ENCODE data around the gene KRT26. TPM values are rescaled to one million over a fixed set of nuclear protein-coding genes. Genes with fewer than 3 reads are reported as not detected.
"Not testable (repeated sequence)": the region's sequence is repeated elsewhere in the genome, so short reads cannot be mapped to it uniquely, and the experiment has no call there.

KRT26 gene
- total RNA-seq, 2 experiments from 2014 or later = not detected

DNA sequence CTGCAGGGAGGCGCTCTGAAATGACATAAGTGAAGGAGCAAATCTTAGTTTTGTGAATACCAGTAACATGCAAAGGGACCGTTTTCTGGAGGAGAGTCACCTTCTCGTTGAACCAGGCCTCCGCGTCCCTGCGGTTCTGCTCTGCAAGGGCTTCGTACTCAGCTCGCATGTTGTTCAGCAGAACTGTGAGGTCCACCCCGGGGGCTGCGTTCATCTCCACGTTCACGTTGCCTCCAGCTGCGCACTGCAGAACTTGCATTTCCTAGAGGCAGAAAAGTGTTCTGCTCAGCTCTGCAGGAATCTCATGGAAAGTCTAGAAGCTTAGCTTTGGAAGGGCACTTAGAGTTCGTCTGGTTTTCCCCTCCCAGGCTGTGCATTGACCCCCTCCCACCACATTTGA lies 20.9 kb downstream of the KRT26 start:
- Mint-ChIP-seq H3K27ac (no peak overlapping the region), H3K4me3 (no peak overlapping the region), H3K27me3 (ENCODE audit: low read depth) (peaks cover 18% of the 10 kb centered on the region), H3K9me3 (no peaks in the 10 kb centered on the region), H3K36me3 (ENCODE audit: low read depth) (no peaks in the 10 kb centered on the region), H3K4me1 (ENCODE audit: low read depth) (no peaks in the 10 kb centered on the region)
- DNase-seq = no peak
- CTCF ChIA-PET = no interaction called here
- intact Hi-C loops (cut with micrococcal nuclease) = no loop called here

DNA sequence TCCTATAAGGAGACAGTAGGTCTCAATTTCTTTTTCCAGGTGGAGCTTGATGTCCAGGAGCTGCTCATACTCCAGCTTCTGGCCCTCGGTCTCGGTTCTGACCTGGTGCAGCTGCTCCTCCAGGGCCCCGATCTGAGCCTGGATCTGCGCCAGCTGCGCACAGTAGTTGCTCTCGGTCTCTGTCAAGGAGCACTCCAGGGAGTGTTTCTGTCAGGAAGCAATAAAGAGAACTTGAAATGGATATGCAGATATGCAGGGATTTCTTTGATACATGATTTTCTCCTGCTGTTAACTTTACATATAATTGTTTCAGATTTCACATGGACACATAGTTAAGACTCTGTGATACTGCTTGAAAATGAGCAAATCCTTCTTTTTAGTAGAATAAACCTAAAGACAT lies 21.6 kb downstream of the KRT26 start:
- Mint-ChIP-seq H3K27me3 (ENCODE audit: low read depth) (peaks cover 18% of the 10 kb centered on the region), H3K27ac (no peak overlapping the region), H3K36me3 (ENCODE audit: low read depth) (no peaks in the 10 kb centered on the region), H3K4me3 (no peak overlapping the region), H3K9me3 (no peaks in the 10 kb centered on the region), H3K4me1 (ENCODE audit: low read depth) (no peaks in the 10 kb centered on the region)
- intact Hi-C loops (cut with micrococcal nuclease) = no loop called here
- no peak for DNase-seq
- CTCF ChIA-PET = no interaction called here

DNA sequence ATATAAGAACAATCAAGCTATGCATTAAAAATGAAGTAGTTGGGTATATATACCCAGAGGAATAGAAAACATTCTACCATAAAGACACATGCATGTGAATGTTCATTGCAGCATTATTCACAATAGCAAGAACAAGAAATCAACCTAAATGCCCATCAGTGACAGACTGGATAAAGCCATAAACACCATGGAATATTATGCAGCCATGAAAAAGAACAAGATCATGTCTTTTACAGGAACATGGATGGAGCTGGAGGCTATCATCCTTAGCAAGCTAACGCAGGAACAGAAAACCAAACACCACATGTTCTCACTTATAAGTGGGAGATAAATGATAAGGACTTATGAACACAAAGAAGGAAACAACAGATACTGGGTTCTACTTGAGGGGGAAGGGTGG lies 23.3 kb downstream of the KRT26 start:
- H3K4me3 Mint-ChIP-seq; H3K4me1 Mint-ChIP-seq (ENCODE audit: low read depth); H3K9me3 Mint-ChIP-seq; H3K36me3 Mint-ChIP-seq (ENCODE audit: low read depth); H3K27ac Mint-ChIP-seq; CTCF ChIA-PET; intact Hi-C loops (cut with micrococcal nuclease); DNase-seq: not testable (repeated sequence)
- H3K27me3 Mint-ChIP-seq (ENCODE audit: low read depth) = peaks cover 18% of the 10 kb centered on the region

DNA sequence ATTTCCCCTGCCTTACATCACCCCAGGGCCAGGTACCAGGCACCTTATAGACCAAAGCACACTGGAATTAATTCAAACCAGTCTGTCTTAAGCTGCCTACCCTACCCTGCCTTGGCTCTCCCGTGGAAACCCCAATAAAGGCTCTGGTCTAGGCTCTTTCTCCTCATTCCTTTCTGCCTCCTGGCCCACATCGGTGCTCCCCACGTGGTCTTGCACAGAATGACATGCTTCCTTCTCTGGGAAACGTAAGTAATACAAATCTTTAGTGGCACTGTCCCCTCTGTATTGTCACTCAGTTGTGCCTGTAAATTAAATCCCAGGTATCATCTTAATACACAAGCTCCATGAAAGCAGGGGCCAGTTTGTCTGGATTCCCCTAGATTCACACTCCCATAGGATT lies 33.4 kb downstream of the KRT26 start:
- Mint-ChIP-seq H3K27ac (no peak overlapping the region), H3K27me3 (ENCODE audit: low read depth) (peaks cover 11% of the 10 kb centered on the region), H3K36me3 (ENCODE audit: low read depth) (peaks cover 2% of the 10 kb centered on the region), H3K4me1 (ENCODE audit: low read depth) (no peaks in the 10 kb centered on the region), H3K4me3 (no peak overlapping the region), H3K9me3 (peaks cover 3% of the 10 kb centered on the region)
- no peak for DNase-seq
- intact Hi-C loops (cut with micrococcal nuclease) = no loop called here
- CTCF ChIA-PET = no interaction called here

DNA sequence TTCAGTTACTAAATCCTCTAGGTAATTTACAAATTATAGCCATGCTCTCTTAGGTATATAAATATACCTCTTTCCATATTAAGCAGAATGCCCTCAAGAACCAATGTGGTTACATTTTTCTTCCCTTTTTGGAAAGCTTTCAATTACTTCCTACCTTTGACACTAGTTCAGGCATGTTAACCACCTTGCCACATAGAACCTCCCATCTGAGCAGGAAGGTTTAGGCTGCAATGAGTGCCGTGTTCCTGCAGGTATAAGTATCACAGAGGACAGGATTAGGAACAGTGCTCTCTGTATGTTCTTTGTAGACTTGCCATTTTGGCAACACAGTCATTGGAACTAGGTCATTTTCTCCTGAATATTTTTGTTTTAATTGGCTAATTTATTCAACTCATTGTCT lies 37.0 kb downstream of the KRT26 start:
- CTCF ChIA-PET = no interaction called here
- H3K4me3 Mint-ChIP-seq = no peak overlapping the region
- no peaks in the 10 kb centered on the region for H3K9me3 Mint-ChIP-seq
- no peaks in the 10 kb centered on the region for H3K36me3 Mint-ChIP-seq (ENCODE audit: low read depth)
- no peak for DNase-seq
- intact Hi-C loops (cut with micrococcal nuclease) = no loop called here
- no peak overlapping the region for H3K27ac Mint-ChIP-seq
- no peaks in the 10 kb centered on the region for H3K4me1 Mint-ChIP-seq (ENCODE audit: low read depth)
- peaks cover 6% of the 10 kb centered on the region for H3K27me3 Mint-ChIP-seq (ENCODE audit: low read depth)

DNA sequence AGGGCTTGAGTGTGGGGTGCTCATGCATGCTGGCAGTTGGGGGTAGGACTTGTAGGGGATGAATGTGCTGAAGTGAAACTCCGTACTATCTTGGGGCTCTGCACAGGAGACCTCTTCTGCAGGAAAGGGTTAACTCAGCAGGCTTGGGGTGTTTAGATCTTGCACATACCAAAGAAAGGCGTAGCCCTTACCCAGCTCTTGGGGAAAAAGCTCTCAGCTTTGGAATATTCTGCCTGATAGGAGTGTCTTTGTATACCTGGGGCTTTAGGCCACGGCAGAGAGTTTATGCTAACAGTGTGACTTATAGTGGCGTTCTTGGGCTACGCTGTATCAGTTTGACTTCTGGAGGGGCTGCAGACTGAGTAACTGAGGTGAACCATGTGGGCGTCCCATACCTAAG lies 38.0 kb downstream of the KRT26 start:
- H3K27me3 Mint-ChIP-seq (ENCODE audit: low read depth) = peaks cover 6% of the 10 kb centered on the region
- H3K4me1 Mint-ChIP-seq (ENCODE audit: low read depth) = no peaks in the 10 kb centered on the region
- H3K9me3 Mint-ChIP-seq = no peaks in the 10 kb centered on the region
- no peak for DNase-seq
- CTCF ChIA-PET = interaction anchor here (0.6 kb wide), 1 partner anchor 474 kb away, joined by 4 read pairs; no protein-coding TSS in a partner anchor
- no peak overlapping the region for H3K4me3 Mint-ChIP-seq
- intact Hi-C loops (cut with micrococcal nuclease) = no loop called here
- H3K27ac Mint-ChIP-seq = no peak overlapping the region
- H3K36me3 Mint-ChIP-seq (ENCODE audit: low read depth) = no peaks in the 10 kb centered on the region

DNA sequence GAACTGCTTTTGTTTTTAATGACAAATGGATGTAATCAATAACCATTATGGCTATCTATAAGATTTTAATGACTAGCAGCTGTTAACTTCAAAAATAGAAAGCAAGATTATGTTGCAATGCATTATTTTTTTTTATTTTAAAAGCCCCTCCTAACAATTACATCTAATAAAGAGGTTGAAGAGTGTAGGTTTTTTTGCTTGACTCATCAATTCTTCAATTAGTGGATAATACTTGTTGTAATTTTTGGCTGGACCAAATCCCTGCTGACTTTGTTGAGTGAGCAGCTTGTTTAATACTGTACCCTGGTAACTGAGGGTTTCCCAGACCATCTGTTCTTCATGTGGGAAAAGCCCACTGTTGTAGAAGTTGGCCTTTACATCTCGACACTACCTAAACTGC lies 41.0 kb downstream of the KRT26 start:
- Mint-ChIP-seq H3K4me3 (no peak overlapping the region), H3K9me3 (no peaks in the 10 kb centered on the region), H3K27me3 (ENCODE audit: low read depth) (peaks cover 6% of the 10 kb centered on the region), H3K27ac (no peak overlapping the region), H3K36me3 (ENCODE audit: low read depth) (no peaks in the 10 kb centered on the region), H3K4me1 (ENCODE audit: low read depth) (peaks cover 2% of the 10 kb centered on the region)
- CTCF ChIA-PET = interaction anchor here (1.0 kb wide), 1 partner anchor 9 kb away, joined by 3 read pairs; no protein-coding TSS in a partner anchor
- no peak for DNase-seq
- intact Hi-C loops (cut with micrococcal nuclease) = no loop called here

DNA sequence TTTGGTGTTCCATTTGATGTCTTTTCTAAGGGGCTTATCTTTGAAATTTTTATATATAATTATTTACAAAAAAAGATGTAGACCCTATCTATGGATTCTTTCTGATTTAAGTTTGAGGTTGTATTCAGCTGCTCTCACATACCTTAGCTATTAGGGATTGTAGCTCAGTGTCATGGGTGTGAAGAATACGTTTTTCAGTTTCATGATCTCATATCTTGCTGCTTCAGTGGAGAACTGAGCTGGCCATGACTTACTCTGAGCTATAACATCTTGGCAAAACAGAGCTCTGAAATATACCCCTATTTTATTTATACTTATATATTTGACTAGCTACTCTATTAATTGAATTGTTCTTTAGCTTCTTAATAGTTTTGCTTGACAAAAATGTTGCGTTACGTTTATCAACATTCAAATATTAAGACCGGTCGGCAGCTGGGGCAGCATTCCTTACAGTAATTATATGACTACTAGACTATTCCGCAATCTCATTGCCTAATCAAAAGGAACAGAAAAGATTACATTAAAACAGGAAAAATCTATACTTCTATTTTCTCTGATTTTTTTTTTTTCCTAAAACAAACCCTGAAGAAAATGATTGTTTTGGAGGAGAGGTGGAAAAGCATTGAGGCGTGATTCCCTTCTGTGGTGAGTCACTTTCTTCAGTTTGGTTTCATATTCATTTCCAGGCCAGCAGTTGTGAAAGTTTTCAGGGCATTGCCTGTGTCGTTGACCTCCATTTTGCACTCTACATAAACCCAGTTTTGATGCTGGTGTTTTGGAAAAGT lies 44.4 kb downstream of the KRT26 start:
- CTCF ChIA-PET = interaction anchor here (0.7 to 1.1 kb wide), 3 partner anchors 9 to 112 kb away, joined by 4 to 6 read pairs (median 6); no protein-coding TSS in a partner anchor
- Mint-ChIP-seq H3K4me1 (ENCODE audit: low read depth) (peaks cover 2% of the 10 kb centered on the region), H3K27me3 (ENCODE audit: low read depth) (peaks cover 8% of the 10 kb centered on the region), H3K4me3 (no peak overlapping the region), H3K36me3 (ENCODE audit: low read depth) (no peaks in the 10 kb centered on the region), H3K9me3 (no peaks in the 10 kb centered on the region), H3K27ac (no peak overlapping the region)
- DNase-seq = no peak
- intact Hi-C loops (cut with micrococcal nuclease) = loop anchor here (1.0 kb wide), 1 partner anchor 107 kb away; no protein-coding TSS in a partner anchor

DNA sequence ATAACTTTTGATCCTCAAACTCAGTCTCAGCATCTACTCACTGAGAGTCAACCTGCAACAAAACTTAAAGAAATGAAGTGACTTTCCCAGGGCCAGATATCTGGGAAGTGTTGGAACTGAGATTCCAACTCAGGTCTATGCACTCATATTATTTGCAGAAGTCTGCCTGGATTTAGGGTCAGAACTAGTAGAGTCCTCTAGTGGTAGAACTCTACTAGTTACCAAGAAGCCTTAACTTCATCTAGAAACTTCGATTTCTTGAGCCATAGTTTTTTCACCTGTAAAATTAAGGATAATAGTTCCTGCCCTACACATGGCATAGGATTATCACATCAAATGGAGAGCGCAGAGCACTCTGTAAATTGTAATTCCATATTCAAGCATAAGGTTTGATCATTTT lies 45.1 kb downstream of the KRT26 start:
- CTCF ChIA-PET = interaction anchor here (1.1 kb wide), 2 partner anchors 10 to 111 kb away, joined by 4 to 6 read pairs; no protein-coding TSS in a partner anchor
- intact Hi-C loops (cut with micrococcal nuclease) = loop anchor here (1.0 kb wide), 1 partner anchor 107 kb away; no protein-coding TSS in a partner anchor
- H3K4me3 Mint-ChIP-seq = no peak overlapping the region

DNA sequence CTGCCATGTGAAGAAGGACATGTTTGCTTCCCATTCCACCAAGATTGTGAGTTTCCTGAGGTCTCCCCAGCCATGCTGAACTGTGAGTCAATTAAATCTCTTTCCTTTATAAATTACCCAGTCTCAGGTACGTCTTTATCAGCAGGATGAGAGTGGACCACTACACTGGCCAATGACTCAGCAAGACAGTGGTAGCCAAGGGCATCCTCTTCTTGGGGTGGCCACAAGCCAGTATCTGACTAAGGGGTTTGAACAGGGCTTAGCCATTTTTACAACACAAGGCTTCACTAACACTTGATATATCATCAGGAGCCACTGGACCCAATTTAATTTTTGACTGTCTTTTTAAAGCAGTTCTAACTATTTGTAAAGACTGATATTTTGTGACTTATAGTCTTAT lies 47.3 kb downstream of the KRT26 start:
- intact Hi-C loops (cut with micrococcal nuclease) = no loop called here
- Mint-ChIP-seq H3K36me3 (ENCODE audit: low read depth) (no peaks in the 10 kb centered on the region), H3K4me3 (no peak overlapping the region), H3K27ac (no peak overlapping the region), H3K27me3 (ENCODE audit: low read depth) (peaks cover 4% of the 10 kb centered on the region), H3K9me3 (no peaks in the 10 kb centered on the region), H3K4me1 (ENCODE audit: low read depth) (peaks cover 2% of the 10 kb centered on the region)
- no peak for DNase-seq
- CTCF ChIA-PET = no interaction called here

More for the DNA sequence above, 45.1 kb downstream of the KRT26 start:
- Mint-ChIP-seq H3K27me3 (ENCODE audit: low read depth) (peaks cover 8% of the 10 kb centered on the region), H3K4me1 (ENCODE audit: low read depth) (peaks cover 2% of the 10 kb centered on the region), H3K36me3 (ENCODE audit: low read depth) (no peaks in the 10 kb centered on the region), H3K9me3 (no peaks in the 10 kb centered on the region), H3K27ac (no peak overlapping the region)
- no peak for DNase-seq

DNA sequence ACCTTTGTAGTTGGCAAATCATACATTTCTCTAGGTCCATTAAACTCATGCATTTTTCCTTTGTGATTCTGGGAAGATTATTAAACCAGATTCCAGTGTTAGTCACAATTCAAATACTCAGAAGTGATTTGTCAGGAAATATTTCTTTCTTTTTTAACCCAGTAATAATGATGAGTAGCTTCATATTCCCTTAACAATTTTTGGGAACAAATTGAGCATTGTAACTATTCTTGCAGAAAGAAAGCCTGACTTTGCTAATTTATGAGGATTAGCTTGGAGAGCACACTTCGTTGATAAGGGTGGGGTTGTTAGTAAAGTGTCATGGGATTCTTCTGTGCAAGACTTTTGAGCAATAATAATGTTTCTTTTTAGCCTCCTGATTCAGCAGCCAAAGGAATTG lies 49.8 kb downstream of the KRT26 start:
- Mint-ChIP-seq H3K4me3 (no peak overlapping the region), H3K27me3 (ENCODE audit: low read depth) (peaks cover 4% of the 10 kb centered on the region), H3K4me1 (ENCODE audit: low read depth) (no peaks in the 10 kb centered on the region), H3K9me3 (no peaks in the 10 kb centered on the region), H3K27ac (no peak overlapping the region), H3K36me3 (ENCODE audit: low read depth) (no peaks in the 10 kb centered on the region)
- intact Hi-C loops (cut with micrococcal nuclease) = no loop called here
- DNase-seq = no peak
- CTCF ChIA-PET = interaction anchor here (0.6 to 1.1 kb wide), 3 partner anchors 8 to 485 kb away, joined by 3 to 6 read pairs (median 3); no protein-coding TSS in a partner anchor

DNA sequence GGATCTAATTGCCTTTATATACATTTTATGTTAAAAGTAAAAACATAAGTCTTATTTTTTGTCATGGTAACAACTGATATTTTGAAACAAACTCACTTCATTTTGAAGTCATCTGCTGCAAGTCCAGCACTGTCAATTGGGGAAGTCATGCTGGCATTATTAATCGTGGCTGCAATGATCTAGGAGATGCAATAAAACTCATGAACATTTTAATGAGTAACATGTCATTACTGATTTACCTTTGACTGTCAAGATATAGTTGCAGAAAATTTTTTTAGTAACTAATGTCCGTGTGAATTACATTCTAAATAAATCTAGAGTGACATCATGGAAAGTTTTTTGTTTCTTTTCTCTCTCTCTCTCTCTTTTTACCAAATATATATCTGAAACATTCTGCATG lies 51.1 kb downstream of the KRT26 start:
- H3K27me3 Mint-ChIP-seq (ENCODE audit: low read depth) = peaks cover 4% of the 10 kb centered on the region
- DNase-seq = no peak
- intact Hi-C loops (cut with micrococcal nuclease) = no loop called here
- H3K4me1 Mint-ChIP-seq (ENCODE audit: low read depth) = no peaks in the 10 kb centered on the region
- H3K36me3 Mint-ChIP-seq (ENCODE audit: low read depth) = no peaks in the 10 kb centered on the region
- no peak overlapping the region for H3K4me3 Mint-ChIP-seq
- no peaks in the 10 kb centered on the region for H3K9me3 Mint-ChIP-seq
- CTCF ChIA-PET = no interaction called here
- no peak overlapping the region for H3K27ac Mint-ChIP-seq

DNA sequence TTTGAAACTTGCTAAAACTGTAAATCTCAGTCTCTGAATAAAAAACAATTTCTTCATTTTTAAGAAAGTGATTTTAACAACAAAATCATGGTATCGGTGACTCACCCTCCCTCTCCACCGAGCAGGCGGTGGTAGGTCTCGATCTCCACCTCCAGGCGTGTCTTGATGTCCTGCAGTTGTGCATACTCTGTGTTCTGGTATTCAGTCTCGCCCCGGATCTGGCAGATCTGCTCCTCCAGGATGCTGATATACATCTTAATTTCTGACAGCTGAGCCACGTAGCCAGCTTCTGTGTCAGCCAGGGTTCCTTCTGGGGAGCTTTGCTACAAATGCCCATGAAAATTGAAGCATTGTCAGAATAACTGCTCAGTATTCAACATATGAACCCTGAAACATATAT lies 53.1 kb downstream of the KRT26 start:
- CTCF ChIA-PET = no interaction called here
- H3K27me3 Mint-ChIP-seq (ENCODE audit: low read depth) = peaks cover 2% of the 10 kb centered on the region
- no peak overlapping the region for H3K27ac Mint-ChIP-seq
- no peaks in the 10 kb centered on the region for H3K36me3 Mint-ChIP-seq (ENCODE audit: low read depth)
- no peak overlapping the region for H3K4me3 Mint-ChIP-seq
- no peaks in the 10 kb centered on the region for H3K4me1 Mint-ChIP-seq (ENCODE audit: low read depth)
- intact Hi-C loops (cut with micrococcal nuclease) = no loop called here
- no peak for DNase-seq
- no peaks in the 10 kb centered on the region for H3K9me3 Mint-ChIP-seq
